ENCODE data around the gene KDM6B. TPM values are rescaled to one million over a fixed set of nuclear protein-coding genes. Genes with fewer than 3 reads are reported as not detected.

KDM6B gene
- total RNA-seq, 1 experiment from 2014 or later = 29.0 TPM

DNA sequence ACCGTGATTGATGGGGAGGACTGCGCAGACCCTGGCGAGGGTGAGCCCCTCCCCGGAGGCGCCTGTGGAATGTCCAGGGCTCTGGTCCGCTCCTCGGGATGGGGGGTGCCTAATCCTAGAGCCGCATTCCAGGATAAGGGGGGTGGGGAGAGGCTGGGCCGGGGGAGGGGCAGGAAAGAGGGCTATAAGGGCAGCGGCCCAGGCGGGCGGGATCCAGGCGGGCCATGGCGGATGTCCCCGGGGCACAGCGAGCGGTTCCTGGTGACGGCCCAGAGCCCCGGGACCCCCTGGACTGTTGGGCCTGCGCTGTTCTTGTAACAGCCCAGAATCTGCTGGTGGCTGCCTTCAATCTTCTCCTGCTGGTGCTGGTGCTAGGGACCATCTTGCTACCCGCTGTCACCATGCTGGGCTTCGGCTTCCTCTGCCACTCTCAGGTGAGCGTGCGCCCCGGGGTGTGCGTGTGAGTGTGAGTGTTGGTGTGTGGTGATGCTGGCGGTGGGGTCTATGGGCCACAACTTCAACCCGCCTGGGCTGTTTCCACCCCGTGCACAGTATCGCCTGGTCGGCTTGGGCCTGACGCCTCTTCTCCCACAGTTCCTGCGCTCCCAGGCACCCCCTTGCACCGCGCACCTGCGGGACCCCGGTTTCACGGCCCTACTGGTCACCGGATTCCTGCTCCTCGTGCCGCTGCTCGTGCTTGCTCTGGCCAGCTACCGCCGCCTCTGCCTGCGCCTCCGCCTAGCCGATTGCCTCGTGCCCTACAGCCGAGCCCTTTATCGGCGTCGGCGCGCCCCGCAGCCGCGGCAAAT, 21.0 kb downstream of the KDM6B start, which contains the start of gene TMEM88:
TSS of gene TMEM88 (plus strand) at position 216 of the 809 bp plus-strand sequence. CDS start at position 225, 9 bp downstream.
- BruUV-seq (replicated peaks) = no TSS peak
- H3K4me3 Mint-ChIP-seq (ENCODE audit: low read depth, unreplicated experiment) = no peak within 1 kb of the TSS
- peaks cover 32% of the 10 kb centered on the region for H3K36me3 Mint-ChIP-seq (ENCODE audit: insufficient read depth, unreplicated experiment)
- H3K27me3 Mint-ChIP-seq (ENCODE audit: unreplicated experiment) = no peaks in the 10 kb centered on the region
- TF ChIP-seq, protein P1, sequence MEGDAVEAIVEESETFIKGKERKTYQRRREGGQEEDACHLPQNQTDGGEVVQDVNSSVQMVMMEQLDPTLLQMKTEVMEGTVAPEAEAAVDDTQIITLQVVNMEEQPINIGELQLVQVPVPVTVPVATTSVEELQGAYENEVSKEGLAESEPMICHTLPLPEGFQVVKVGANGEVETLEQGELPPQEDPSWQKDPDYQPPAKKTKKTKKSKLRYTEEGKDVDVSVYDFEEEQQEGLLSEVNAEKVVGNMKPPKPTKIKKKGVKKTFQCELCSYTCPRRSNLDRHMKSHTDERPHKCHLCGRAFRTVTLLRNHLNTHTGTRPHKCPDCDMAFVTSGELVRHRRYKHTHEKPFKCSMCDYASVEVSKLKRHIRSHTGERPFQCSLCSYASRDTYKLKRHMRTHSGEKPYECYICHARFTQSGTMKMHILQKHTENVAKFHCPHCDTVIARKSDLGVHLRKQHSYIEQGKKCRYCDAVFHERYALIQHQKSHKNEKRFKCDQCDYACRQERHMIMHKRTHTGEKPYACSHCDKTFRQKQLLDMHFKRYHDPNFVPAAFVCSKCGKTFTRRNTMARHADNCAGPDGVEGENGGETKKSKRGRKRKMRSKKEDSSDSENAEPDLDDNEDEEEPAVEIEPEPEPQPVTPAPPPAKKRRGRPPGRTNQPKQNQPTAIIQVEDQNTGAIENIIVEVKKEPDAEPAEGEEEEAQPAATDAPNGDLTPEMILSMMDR (IDR thresholded peaks at IDR 0.05; ENCODE audit: unreplicated experiment) = no peak
- H3K9me3 Mint-ChIP-seq (ENCODE audit: low read depth, unreplicated experiment) = no peaks in the 10 kb centered on the region
- no peaks in the 10 kb centered on the region for H3K4me1 Mint-ChIP-seq (ENCODE audit: low read depth, unreplicated experiment)
- no peak within 1 kb of the TSS for H3K27ac Mint-ChIP-seq (ENCODE audit: unreplicated experiment)
- CTCF ChIA-PET = no interaction called here
- intact Hi-C loops (cut with micrococcal nuclease; ENCODE audit: unreplicated experiment) = loop anchor here (10.0 kb wide), 1 partner anchor 110 kb away; no protein-coding TSS in a partner anchor
- DNase-seq = no peak

DNA sequence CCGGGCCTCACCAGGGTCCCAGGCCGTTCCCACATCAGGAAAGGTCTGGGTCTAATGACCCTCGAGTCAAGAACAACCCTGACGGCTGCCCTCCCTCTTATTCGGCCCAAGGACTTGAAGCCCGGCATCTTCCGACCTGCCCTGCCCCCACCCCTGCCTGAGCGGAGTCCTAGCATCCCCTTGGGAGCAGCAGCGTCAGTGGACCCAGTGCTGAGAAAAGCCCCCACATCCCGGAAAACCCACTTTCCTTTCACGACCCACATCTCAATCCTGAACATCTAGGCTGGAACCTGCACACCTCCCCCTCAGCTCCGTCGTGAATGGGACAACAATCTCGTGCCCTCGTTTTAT, 21.6 kb downstream of the KDM6B start:
- Mint-ChIP-seq H3K36me3 (ENCODE audit: insufficient read depth, unreplicated experiment) (peaks cover 29% of the 10 kb centered on the region), H3K9me3 (ENCODE audit: low read depth, unreplicated experiment) (no peaks in the 10 kb centered on the region), H3K4me3 (ENCODE audit: low read depth, unreplicated experiment) (no peak overlapping the region), H3K27me3 (ENCODE audit: unreplicated experiment) (no peaks in the 10 kb centered on the region), H3K27ac (ENCODE audit: unreplicated experiment) (no peak overlapping the region), H3K4me1 (ENCODE audit: low read depth, unreplicated experiment) (no peaks in the 10 kb centered on the region)
- TF ChIP-seq, protein P1 (IDR thresholded peaks at IDR 0.05; ENCODE audit: unreplicated experiment) = no peak
- DNase-seq = no peak
- intact Hi-C loops (cut with micrococcal nuclease; ENCODE audit: unreplicated experiment) = loop anchor here (2.0 to 10.0 kb wide), 3 partner anchors 13 to 133 kb away; no protein-coding TSS in a partner anchor
- CTCF ChIA-PET = interaction anchor here (0.9 kb wide), 1 partner anchor 31 kb away, joined by 3 read pairs; no protein-coding TSS in a partner anchor
- BruUV-seq (replicated peaks) = no TSS peak

DNA sequence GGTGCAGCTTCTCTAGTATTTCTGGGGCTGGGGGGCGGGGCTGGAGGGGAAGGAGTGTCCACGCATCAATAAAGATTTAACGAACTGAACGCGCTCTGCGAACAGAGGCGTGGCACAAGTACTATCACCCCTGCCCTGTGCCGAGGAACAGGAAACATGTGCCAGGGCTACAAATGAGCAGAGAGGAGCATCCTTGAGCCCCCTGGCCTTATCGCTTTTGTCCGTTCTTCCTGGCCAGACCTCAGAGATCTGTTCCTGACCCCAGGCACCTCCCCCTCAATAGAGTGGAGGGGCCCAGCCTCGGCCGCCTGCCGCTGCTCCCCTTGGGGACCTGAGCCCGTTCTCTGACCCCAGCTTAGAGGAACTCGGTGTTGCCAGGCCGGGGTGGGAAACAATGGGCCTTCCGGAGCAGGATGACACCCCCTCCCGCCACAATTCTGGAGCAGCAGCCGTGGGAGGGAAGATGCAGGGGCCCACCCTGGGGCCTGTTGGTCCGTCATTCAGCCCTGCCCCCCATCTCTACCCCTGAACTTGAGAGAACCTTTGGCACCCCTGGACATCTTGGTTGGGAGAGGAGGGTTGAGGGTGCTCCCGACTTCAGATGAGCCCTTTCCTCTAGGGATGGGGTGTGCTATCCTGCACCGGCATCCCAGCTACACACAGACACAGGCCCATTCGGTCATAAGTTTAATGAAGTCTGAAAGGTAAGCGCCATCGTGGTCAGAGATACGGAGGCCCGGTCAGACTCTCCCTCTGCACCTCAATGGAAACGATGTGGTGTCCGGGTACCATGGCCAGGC, 22.2 kb downstream of the KDM6B start:
- intact Hi-C loops (cut with micrococcal nuclease; ENCODE audit: unreplicated experiment) = loop anchor here (2.0 to 10.0 kb wide), 3 partner anchors 13 to 133 kb away; no protein-coding TSS in a partner anchor
- no peak overlapping the region for H3K27ac Mint-ChIP-seq (ENCODE audit: unreplicated experiment)

More for the DNA sequence above, 22.2 kb downstream of the KDM6B start:
- Mint-ChIP-seq H3K36me3 (ENCODE audit: insufficient read depth, unreplicated experiment) (peaks cover 23% of the 10 kb centered on the region), H3K4me3 (ENCODE audit: low read depth, unreplicated experiment) (no peak overlapping the region), H3K27me3 (ENCODE audit: unreplicated experiment) (no peaks in the 10 kb centered on the region), H3K4me1 (ENCODE audit: low read depth, unreplicated experiment) (no peaks in the 10 kb centered on the region), H3K9me3 (ENCODE audit: low read depth, unreplicated experiment) (no peaks in the 10 kb centered on the region)
- BruUV-seq (replicated peaks) = no TSS peak
- TF ChIP-seq, protein P1 (IDR thresholded peaks at IDR 0.05; ENCODE audit: unreplicated experiment) = no peak
- CTCF ChIA-PET = interaction anchor here (0.9 to 1.0 kb wide), 3 partner anchors 11 to 112 kb away, joined by 3 to 5 read pairs (median 4); no protein-coding TSS in a partner anchor
- DNase-seq = no peak

Data from Calu3 (cell line).